ENCODE measurements around the gene PRKAR1A.
A peak's percentile ranks its signal among the peaks of the same experiment; 100 is the strongest.
"Not testable (repeated sequence)": the region's sequence is repeated elsewhere in the genome, so short reads cannot be mapped to it uniquely, and the experiment has no call there.

Gene PRKAR1A

GRCh38 chr17:68511671-68512246, 471 bp upstream of the PRKAR1A start:
- DNase-seq: peak; percentile 39 to 68

- no peak for DNase-seq
These were observed 787 bp downstream of the PRKAR1A start for GRCh38 chr17:68512960-68513474.

GRCh38 chr17:68513932-68514331, 1.7 kb downstream of the PRKAR1A start:
- no peak for DNase-seq

- DNase-seq: no peak
These were observed 2.8 kb downstream of the PRKAR1A start for GRCh38 chr17:68514831-68515635.

GRCh38 chr17:68516732-68517131, 4.5 kb downstream of the PRKAR1A start:
- DNase-seq: no peak

GRCh38 chr17:68517605-68518004, 5.4 kb downstream of the PRKAR1A start:
- not testable (repeated sequence) for DNase-seq

GRCh38 chr17:68518063-68518815, 6.0 kb downstream of the PRKAR1A start:
- no peak for DNase-seq

- DNase-seq: not testable (repeated sequence)
These were observed 6.8 kb downstream of the PRKAR1A start for GRCh38 chr17:68519051-68519450.

GRCh38 chr17:68519911-68520310, 7.7 kb downstream of the PRKAR1A start:
- no peak for DNase-seq

GRCh38 chr17:68522266-68522665, 10.0 kb downstream of the PRKAR1A start:
- DNase-seq: no peak

GRCh38 chr17:68526548-68526947, 14.3 kb downstream of the PRKAR1A start:
- DNase-seq: no peak

GRCh38 chr17:68527314-68527713, 15.1 kb downstream of the PRKAR1A start:
- DNase-seq: no peak

- no peak for DNase-seq
These were observed 19.0 kb downstream of the PRKAR1A start for GRCh38 chr17:68531252-68531651.

- DNase-seq: no peak
These were observed 20.6 kb downstream of the PRKAR1A start for GRCh38 chr17:68532826-68533225.

GRCh38 chr17:68533887-68534694, 21.9 kb downstream of the PRKAR1A start:
- DNase-seq: no peak

GRCh38 chr17:68534695-68535088, 22.5 kb downstream of the PRKAR1A start:
- no peak for DNase-seq

- DNase-seq: no peak
These were observed 23.7 kb downstream of the PRKAR1A start for GRCh38 chr17:68535922-68536321.

GRCh38 chr17:68539548-68540467, 27.6 kb downstream of the PRKAR1A start:
- DNase-seq: no peak

- no peak for DNase-seq
These were observed 28.8 kb downstream of the PRKAR1A start for GRCh38 chr17:68540981-68541380.

- no peak for DNase-seq
These were observed 29.6 kb downstream of the PRKAR1A start for GRCh38 chr17:68541816-68542215.

- DNase-seq: no peak
These were observed 30.7 kb downstream of the PRKAR1A start for GRCh38 chr17:68542698-68543463.
